ENCODE results near the gene TRIM6.

- TF ChIP-seq CTCF (conservative IDR thresholded peaks at IDR 0.05; ENCODE audit: low read depth, low read length) (no peak), EZH2 (IDR thresholded peaks at IDR 0.05; ENCODE audit: low read length, unreplicated experiment) (no peak), EZH2phosphoT487 (IDR thresholded peaks at IDR 0.05; ENCODE audit: borderline replicate concordance, low read length) (no peak)
Measured at GRCh38 chr11:5596607-5597201, at the start of gene TRIM6.

Data from PC-3 (cell line).